Measurements from ENCODE around the gene CASQ1. TPM values are rescaled to one million over a fixed set of nuclear protein-coding genes. Genes with fewer than 3 reads are reported as not detected.

Gene CASQ1
- total RNA-seq, 2 donors from 2014 or later, result 0.29 to 0.77 TPM

DNA sequence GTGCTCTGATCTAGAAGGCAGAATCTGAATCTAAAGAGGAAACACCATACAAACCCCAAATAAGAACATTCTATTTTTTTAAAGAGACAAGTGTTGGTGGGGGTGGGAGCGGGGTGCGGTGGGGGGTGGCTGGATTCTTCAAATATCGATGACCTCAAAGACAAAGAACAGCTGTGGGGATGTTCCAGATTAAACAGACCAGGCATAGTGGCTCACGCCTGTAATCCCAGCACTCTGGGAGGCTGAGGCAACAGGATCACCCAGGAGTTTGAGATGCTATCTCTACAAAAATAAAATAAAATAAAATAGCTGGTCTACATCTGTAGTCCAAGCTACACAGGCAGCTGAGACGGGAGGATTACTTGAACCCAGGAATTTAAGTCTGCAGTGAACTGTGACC, 34.0 kb upstream of the CASQ1 start:
- Mint-ChIP-seq H3K4me3 (no peak overlapping the region), H3K36me3 (ENCODE audit: low read depth) (no peaks in the 10 kb centered on the region), H3K9me3 (no peaks in the 10 kb centered on the region), H3K27ac (no peak overlapping the region), H3K27me3 (ENCODE audit: insufficient read depth) (peaks cover 6% of the 10 kb centered on the region), H3K4me1 (peaks cover 1% of the 10 kb centered on the region)
- TF ChIP-seq, protein P1, sequence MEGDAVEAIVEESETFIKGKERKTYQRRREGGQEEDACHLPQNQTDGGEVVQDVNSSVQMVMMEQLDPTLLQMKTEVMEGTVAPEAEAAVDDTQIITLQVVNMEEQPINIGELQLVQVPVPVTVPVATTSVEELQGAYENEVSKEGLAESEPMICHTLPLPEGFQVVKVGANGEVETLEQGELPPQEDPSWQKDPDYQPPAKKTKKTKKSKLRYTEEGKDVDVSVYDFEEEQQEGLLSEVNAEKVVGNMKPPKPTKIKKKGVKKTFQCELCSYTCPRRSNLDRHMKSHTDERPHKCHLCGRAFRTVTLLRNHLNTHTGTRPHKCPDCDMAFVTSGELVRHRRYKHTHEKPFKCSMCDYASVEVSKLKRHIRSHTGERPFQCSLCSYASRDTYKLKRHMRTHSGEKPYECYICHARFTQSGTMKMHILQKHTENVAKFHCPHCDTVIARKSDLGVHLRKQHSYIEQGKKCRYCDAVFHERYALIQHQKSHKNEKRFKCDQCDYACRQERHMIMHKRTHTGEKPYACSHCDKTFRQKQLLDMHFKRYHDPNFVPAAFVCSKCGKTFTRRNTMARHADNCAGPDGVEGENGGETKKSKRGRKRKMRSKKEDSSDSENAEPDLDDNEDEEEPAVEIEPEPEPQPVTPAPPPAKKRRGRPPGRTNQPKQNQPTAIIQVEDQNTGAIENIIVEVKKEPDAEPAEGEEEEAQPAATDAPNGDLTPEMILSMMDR (conservative IDR thresholded peaks at IDR 0.05), result no peak
- Histone ChIP-seq H3K4me3 (ENCODE audit: low read length) (no peak overlapping the region), H3K9me3 (ENCODE audit: control insufficient read depth, low read length) (no peaks in the 10 kb centered on the region), H3K27ac (ENCODE audit: low read depth, low read length) (no peak overlapping the region), H3K4me1 (ENCODE audit: control insufficient read depth, insufficient read depth, low read length) (no peaks in the 10 kb centered on the region), H3K27me3 (ENCODE audit: control insufficient read depth, insufficient read depth, low read length, poor library complexity, severe bottlenecking) (no peaks in the 10 kb centered on the region), H3K9ac (ENCODE audit: extremely low read depth, low read length, poor library complexity, severe bottlenecking) (no peak overlapping the region), H3K36me3 (ENCODE audit: control insufficient read depth, insufficient read depth, low read length) (no peaks in the 10 kb centered on the region)
- no peak for DNase-seq
- 93% methylated on average over 5 of the region's 5 CpGs; no CpG with 5 or more reads in 1 of the 2 experiments for WGBS, 2 experiments (ENCODE audit: insufficient coverage in 1 of 2, insufficient read length in 1 of 2)

DNA sequence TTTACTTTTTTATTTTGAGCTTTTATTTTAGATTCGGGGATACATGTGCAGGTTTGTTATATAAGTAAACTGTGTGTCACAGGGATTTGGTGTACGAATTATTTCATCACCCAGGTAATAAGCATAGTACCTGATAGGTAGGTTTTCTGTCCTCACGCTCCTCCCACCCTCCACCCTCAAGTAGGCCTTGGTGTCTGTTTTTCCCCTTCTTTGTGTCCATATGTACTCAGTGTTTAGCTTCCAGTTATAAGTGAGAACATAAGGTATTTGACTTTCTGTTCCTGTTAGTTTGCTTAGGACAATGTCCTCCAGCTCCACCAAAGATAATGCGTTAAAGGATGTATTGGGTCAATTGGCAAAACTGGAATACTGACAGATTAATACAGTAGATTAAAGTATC, 33.2 kb upstream of the CASQ1 start:
- WGBS, 2 experiments (ENCODE audit: insufficient coverage in 1 of 2, insufficient read length in 1 of 2), result 96 to 100% methylated on average over 3 to 4 of the region's 4 CpGs
- no peak overlapping the region for H3K27ac ChIP-seq (ENCODE audit: low read depth, low read length)

DNA sequence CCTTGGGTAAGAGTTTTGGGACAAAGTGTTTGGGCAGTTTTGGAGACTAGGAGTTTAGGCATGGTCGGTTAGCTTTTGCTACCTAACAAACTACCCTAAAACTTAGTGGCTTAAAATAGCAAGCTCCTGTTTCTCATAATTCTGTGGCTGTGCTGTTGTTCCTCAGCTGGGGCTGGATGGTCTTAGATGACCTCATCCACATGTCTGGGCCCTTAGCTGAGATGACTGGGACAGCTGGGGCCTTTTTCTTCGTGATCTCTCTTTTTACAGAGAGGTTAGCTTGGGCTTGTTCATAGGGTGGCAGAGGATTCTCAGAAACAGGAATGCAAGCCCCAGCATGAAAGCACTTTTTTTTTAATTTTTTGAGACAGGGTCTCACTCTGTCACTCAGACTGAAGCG, 32.3 kb upstream of the CASQ1 start:
- peaks cover 1% of the 10 kb centered on the region for H3K4me1 Mint-ChIP-seq
- no peaks in the 10 kb centered on the region for H3K9me3 Mint-ChIP-seq
- TF ChIP-seq, protein P1 (conservative IDR thresholded peaks at IDR 0.05), result no peak
- no peak overlapping the region for H3K4me3 ChIP-seq (ENCODE audit: low read length)
- no peaks in the 10 kb centered on the region for H3K36me3 ChIP-seq (ENCODE audit: control insufficient read depth, insufficient read depth, low read length)
- H3K9ac ChIP-seq (ENCODE audit: extremely low read depth, low read length, poor library complexity, severe bottlenecking), result no peak overlapping the region
- no peaks in the 10 kb centered on the region for H3K27me3 ChIP-seq (ENCODE audit: control insufficient read depth, insufficient read depth, low read length, poor library complexity, severe bottlenecking)
- H3K4me3 Mint-ChIP-seq, result no peak overlapping the region
- H3K27ac ChIP-seq (ENCODE audit: low read depth, low read length), result no peak overlapping the region
- H3K9me3 ChIP-seq (ENCODE audit: control insufficient read depth, low read length), result no peaks in the 10 kb centered on the region
- WGBS, 2 experiments (ENCODE audit: insufficient coverage in 1 of 2, insufficient read length in 1 of 2), result 50 to 74% methylated on average over 1 to 3 of the region's 3 CpGs
- H3K27me3 Mint-ChIP-seq (ENCODE audit: insufficient read depth), result no peaks in the 10 kb centered on the region
- no peaks in the 10 kb centered on the region for H3K36me3 Mint-ChIP-seq (ENCODE audit: low read depth)
- no peak for DNase-seq
- no peak overlapping the region for H3K27ac Mint-ChIP-seq
- H3K4me1 ChIP-seq (ENCODE audit: control insufficient read depth, insufficient read depth, low read length), result no peaks in the 10 kb centered on the region

More for the DNA sequence above, 33.2 kb upstream of the CASQ1 start:
- Mint-ChIP-seq H3K27ac (no peak overlapping the region), H3K9me3 (no peaks in the 10 kb centered on the region), H3K36me3 (ENCODE audit: low read depth) (no peaks in the 10 kb centered on the region), H3K4me1 (peaks cover 1% of the 10 kb centered on the region), H3K4me3 (no peak overlapping the region), H3K27me3 (ENCODE audit: insufficient read depth) (no peaks in the 10 kb centered on the region)
- H3K4me1 ChIP-seq (ENCODE audit: control insufficient read depth, insufficient read depth, low read length), result no peaks in the 10 kb centered on the region
- no peak for DNase-seq
- H3K4me3 ChIP-seq (ENCODE audit: low read length), result no peak overlapping the region
- H3K36me3 ChIP-seq (ENCODE audit: control insufficient read depth, insufficient read depth, low read length), result no peaks in the 10 kb centered on the region
- no peaks in the 10 kb centered on the region for H3K27me3 ChIP-seq (ENCODE audit: control insufficient read depth, insufficient read depth, low read length, poor library complexity, severe bottlenecking)
- no peak overlapping the region for H3K9ac ChIP-seq (ENCODE audit: extremely low read depth, low read length, poor library complexity, severe bottlenecking)
- TF ChIP-seq, protein P1 (conservative IDR thresholded peaks at IDR 0.05), result no peak
- no peaks in the 10 kb centered on the region for H3K9me3 ChIP-seq (ENCODE audit: control insufficient read depth, low read length)

Measured in endodermal cell (in vitro differentiated cells).